WTC11 (cell line): ENCODE data around the gene SERTAD3.

ENCODE experiments used
- ATF3 ChIP-seq: sonication (generic); formaldehyde crosslinking; conservative IDR thresholded peaks from 2 replicates; pipeline ENCODE4 v1.8.1; 2022; ENCODE audit warnings: mild to moderate bottlenecking, missing genetic modification reagents
- CDX4 ChIP-seq: fragments of 250-450 bp; sonication (Bioruptor Pico); IDR thresholded peaks from 2 replicates; pipeline ENCODE4 v1.9.0; 2021; ENCODE audit warnings: moderate library complexity, mild to moderate bottlenecking, inconsistent platforms, borderline replicate concordance
- CTCF ChIP-seq: fragments of 200-600 bp; IDR thresholded peaks from 2 replicates; pipeline ENCODE4 v1.8.0; 2022; ENCODE audit warnings: antibody characterized with exemption
- ELF4 ChIP-seq: sonication (generic); formaldehyde crosslinking; IDR thresholded peaks from 2 replicates; pipeline ENCODE4 v1.8.1; 2022; ENCODE audit warnings: low read depth, mild to moderate bottlenecking, moderate library complexity, missing genetic modification reagents
- GTF2I ChIP-seq: fragments of 250-450 bp; sonication (Bioruptor Pico); conservative IDR thresholded peaks from 2 replicates; pipeline ENCODE4 v1.4.0; 2021; ENCODE audit warnings: mild to moderate bottlenecking
- PREB ChIP-seq: sonication (generic); formaldehyde crosslinking; IDR thresholded peaks from 2 replicates; pipeline ENCODE4 v1.8.1; 2022; ENCODE audit warnings: mild to moderate bottlenecking, missing genetic modification reagents, moderate library complexity, borderline replicate concordance
- SP1 ChIP-seq: sonication (generic); formaldehyde crosslinking; conservative IDR thresholded peaks from 2 replicates; pipeline ENCODE4 v1.8.1; 2022; ENCODE audit warnings: missing genetic modification reagents
- TCF7 ChIP-seq: sonication (generic); formaldehyde crosslinking; IDR thresholded peaks from 2 replicates; pipeline ENCODE4 v1.8.0; 2022; ENCODE audit warnings: mild to moderate bottlenecking, low read depth, missing genetic modification reagents, moderate library complexity
- ZBTB21 ChIP-seq: sonication (generic); formaldehyde crosslinking; IDR thresholded peaks from 2 replicates; pipeline ENCODE4 v1.8.1; 2023; ENCODE audit warnings: mild to moderate bottlenecking, missing genetic modification reagents, borderline replicate concordance
- ZNF281 ChIP-seq: sonication (generic); formaldehyde crosslinking; IDR thresholded peaks from 2 replicates; pipeline ENCODE4 v1.8.0; 2023; ENCODE audit warnings: mild to moderate bottlenecking, missing genetic modification reagents
- TF ChIP-seq, protein P1 (sequence below): sonication (generic); formaldehyde crosslinking; IDR thresholded peaks from 2 replicates; pipeline ENCODE4 v1.8.0; 2023; ENCODE audit warnings: missing genetic modification reagents
- TF ChIP-seq, protein P2 (sequence below): sonication (generic); formaldehyde crosslinking; IDR thresholded peaks from 2 replicates; pipeline ENCODE4 v1.8.0; 2022; ENCODE audit warnings: missing genetic modification reagents

GRCh38 chr19:40424637-40425449, 19.3 kb downstream of the SERTAD3 start:
- TF ChIP-seq, protein P1, sequence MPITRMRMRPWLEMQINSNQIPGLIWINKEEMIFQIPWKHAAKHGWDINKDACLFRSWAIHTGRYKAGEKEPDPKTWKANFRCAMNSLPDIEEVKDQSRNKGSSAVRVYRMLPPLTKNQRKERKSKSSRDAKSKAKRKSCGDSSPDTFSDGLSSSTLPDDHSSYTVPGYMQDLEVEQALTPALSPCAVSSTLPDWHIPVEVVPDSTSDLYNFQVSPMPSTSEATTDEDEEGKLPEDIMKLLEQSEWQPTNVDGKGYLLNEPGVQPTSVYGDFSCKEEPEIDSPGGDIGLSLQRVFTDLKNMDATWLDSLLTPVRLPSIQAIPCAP (CRISPR knock-in tag), result no peak
- TF ChIP-seq ZNF281 (CRISPR knock-in tag), result no peak
- TF ChIP-seq CDX4 (CRISPR knock-in tag), result no peak
- TF ChIP-seq PREB (CRISPR knock-in tag), result no peak
- no peak for TF ChIP-seq ATF3
- TF ChIP-seq ZBTB21, result no peak
- no peak for TF ChIP-seq SP1 (CRISPR knock-in tag)
- no peak for TF ChIP-seq CTCF
- no peak for TF ChIP-seq ELF4 (CRISPR knock-in tag)
- TF ChIP-seq TCF7 (CRISPR knock-in tag), result no peak
- TF ChIP-seq, protein P2, sequence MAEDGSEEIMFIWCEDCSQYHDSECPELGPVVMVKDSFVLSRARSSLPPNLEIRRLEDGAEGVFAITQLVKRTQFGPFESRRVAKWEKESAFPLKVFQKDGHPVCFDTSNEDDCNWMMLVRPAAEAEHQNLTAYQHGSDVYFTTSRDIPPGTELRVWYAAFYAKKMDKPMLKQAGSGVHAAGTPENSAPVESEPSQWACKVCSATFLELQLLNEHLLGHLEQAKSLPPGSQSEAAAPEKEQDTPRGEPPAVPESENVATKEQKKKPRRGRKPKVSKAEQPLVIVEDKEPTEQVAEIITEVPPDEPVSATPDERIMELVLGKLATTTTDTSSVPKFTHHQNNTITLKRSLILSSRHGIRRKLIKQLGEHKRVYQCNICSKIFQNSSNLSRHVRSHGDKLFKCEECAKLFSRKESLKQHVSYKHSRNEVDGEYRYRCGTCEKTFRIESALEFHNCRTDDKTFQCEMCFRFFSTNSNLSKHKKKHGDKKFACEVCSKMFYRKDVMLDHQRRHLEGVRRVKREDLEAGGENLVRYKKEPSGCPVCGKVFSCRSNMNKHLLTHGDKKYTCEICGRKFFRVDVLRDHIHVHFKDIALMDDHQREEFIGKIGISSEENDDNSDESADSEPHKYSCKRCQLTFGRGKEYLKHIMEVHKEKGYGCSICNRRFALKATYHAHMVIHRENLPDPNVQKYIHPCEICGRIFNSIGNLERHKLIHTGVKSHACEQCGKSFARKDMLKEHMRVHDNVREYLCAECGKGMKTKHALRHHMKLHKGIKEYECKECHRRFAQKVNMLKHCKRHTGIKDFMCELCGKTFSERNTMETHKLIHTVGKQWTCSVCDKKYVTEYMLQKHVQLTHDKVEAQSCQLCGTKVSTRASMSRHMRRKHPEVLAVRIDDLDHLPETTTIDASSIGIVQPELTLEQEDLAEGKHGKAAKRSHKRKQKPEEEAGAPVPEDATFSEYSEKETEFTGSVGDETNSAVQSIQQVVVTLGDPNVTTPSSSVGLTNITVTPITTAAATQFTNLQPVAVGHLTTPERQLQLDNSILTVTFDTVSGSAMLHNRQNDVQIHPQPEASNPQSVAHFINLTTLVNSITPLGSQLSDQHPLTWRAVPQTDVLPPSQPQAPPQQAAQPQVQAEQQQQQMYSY (CRISPR knock-in tag), result no peak
- TF ChIP-seq GTF2I (CRISPR knock-in tag), result 0 out of 2 replicates have a peak, but pooled peaks have one; percentile 41
